HepG2 (cell line): ENCODE results near the gene CHN2. TPM values are rescaled to one million over a fixed set of nuclear protein-coding genes. Genes with fewer than 3 reads are reported as not detected.

Experiments
- AHR ChIP-seq: IDR thresholded peaks from 2 replicates; pipeline ENCODE4 v1.6.1; 2018; ENCODE audit warnings: missing genetic modification reagents, missing compliant biosample characterization
- ARID2 ChIP-seq: sonication (generic); formaldehyde crosslinking; IDR thresholded peaks from 2 replicates; pipeline ENCODE4 v1.8.1; 2022; ENCODE audit warnings: mild to moderate bottlenecking, missing genetic modification reagents, borderline replicate concordance
- HMG20A ChIP-seq: IDR thresholded peaks from 2 replicates; pipeline ENCODE4 v1.6.1; 2016; ENCODE audit warnings: borderline replicate concordance
- JUND ChIP-seq: sonication (generic); formaldehyde crosslinking; IDR thresholded peaks from 2 replicates; pipeline ENCODE4 v1.8.0; 2022; ENCODE audit warnings: mild to moderate bottlenecking, missing genetic modification reagents
- TAF1 ChIP-seq: sonication (generic); formaldehyde crosslinking; IDR thresholded peaks from 2 replicates; pipeline ENCODE4 v1.4.0; 2020; ENCODE audit warnings: missing genetic modification reagents
- TP53 ChIP-seq: sonication (generic); formaldehyde crosslinking; conservative IDR thresholded peaks from 2 replicates; pipeline ENCODE4 v1.4.0; 2020; ENCODE audit warnings: missing genetic modification reagents
- polyA plus RNA-seq, 8 experiments: library from polyadenylated mRNA; depleted of rRNA in 3 of 8; stranded (reverse) in 7 of 8; unstranded in 1 of 8; fragments of >200 nt; fragmentation: Illumina TruSeq in 4 of 8; extraction: Trizol in 4 of 8; gene quantifications; 2 replicates each; pipeline versions ENCODE4 v1.2.1 to v1.2.3, GENCODE V29; 2011 to 2016; ENCODE audit warnings: low read depth in 4 of 8, missing spikeins in 1 of 8, mixed read lengths in 1 of 8; ENCODE audit not compliant: insufficient read depth in 1 of 8
- total RNA-seq, 5 experiments: library from RNA; depleted of rRNA; stranded (reverse); fragments of >200 nt; fragmentation: Illumina TruSeq; extraction: Trizol; gene quantifications; 2 replicates each; pipeline ENCODE4 v1.2.3, GENCODE V29; 2016; ENCODE audit warnings: low read depth in 1 of 5
- TF ChIP-seq, protein P1 (sequence below): sonication (generic); formaldehyde crosslinking; IDR thresholded peaks from 2 replicates; pipeline ENCODE4 v1.5.1; 2020; ENCODE audit warnings: mild to moderate bottlenecking, missing genetic modification reagents, borderline replicate concordance

CHN2 gene
- total and polyA plus RNA-seq, 2 of the 13 experiments (the other 11 are each of a cell fraction or from before 2014, with no cell fraction given), result 23.5 to 30.5 TPM

DNA sequence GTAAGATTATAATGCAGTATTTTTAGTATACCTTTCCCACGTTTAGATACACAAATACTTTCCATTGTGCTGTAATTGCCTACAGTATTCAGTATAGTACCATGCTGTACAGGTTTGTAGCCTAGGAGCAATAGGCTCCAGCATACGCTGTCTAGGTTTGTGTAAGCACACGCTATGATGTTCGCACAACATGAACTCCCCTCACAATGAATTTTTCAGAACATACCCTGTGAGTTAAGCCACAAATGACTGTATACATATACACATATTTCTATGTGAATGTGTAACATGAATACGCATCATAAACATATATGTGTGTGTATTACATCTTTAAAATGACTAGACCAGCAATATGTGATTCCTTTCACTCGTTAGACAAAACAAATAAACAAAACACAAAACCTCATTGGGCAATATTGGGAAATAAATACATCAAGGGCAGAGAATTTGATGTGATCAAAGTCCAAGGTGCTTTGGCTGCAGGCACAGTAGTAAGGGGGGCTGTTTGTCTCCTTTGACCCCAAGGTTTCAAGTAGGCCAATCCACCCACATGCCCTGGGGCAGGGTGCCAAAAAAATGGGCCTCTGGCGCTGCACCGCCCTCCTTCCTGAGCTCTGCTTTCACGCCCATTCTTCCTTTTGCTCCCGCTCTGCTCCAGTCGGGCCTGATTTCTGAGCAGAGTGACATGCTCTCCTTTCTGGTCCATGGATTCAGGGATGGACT is 33.9 kb downstream of the CHN2 start (continued):
- TF ChIP-seq, protein P1, sequence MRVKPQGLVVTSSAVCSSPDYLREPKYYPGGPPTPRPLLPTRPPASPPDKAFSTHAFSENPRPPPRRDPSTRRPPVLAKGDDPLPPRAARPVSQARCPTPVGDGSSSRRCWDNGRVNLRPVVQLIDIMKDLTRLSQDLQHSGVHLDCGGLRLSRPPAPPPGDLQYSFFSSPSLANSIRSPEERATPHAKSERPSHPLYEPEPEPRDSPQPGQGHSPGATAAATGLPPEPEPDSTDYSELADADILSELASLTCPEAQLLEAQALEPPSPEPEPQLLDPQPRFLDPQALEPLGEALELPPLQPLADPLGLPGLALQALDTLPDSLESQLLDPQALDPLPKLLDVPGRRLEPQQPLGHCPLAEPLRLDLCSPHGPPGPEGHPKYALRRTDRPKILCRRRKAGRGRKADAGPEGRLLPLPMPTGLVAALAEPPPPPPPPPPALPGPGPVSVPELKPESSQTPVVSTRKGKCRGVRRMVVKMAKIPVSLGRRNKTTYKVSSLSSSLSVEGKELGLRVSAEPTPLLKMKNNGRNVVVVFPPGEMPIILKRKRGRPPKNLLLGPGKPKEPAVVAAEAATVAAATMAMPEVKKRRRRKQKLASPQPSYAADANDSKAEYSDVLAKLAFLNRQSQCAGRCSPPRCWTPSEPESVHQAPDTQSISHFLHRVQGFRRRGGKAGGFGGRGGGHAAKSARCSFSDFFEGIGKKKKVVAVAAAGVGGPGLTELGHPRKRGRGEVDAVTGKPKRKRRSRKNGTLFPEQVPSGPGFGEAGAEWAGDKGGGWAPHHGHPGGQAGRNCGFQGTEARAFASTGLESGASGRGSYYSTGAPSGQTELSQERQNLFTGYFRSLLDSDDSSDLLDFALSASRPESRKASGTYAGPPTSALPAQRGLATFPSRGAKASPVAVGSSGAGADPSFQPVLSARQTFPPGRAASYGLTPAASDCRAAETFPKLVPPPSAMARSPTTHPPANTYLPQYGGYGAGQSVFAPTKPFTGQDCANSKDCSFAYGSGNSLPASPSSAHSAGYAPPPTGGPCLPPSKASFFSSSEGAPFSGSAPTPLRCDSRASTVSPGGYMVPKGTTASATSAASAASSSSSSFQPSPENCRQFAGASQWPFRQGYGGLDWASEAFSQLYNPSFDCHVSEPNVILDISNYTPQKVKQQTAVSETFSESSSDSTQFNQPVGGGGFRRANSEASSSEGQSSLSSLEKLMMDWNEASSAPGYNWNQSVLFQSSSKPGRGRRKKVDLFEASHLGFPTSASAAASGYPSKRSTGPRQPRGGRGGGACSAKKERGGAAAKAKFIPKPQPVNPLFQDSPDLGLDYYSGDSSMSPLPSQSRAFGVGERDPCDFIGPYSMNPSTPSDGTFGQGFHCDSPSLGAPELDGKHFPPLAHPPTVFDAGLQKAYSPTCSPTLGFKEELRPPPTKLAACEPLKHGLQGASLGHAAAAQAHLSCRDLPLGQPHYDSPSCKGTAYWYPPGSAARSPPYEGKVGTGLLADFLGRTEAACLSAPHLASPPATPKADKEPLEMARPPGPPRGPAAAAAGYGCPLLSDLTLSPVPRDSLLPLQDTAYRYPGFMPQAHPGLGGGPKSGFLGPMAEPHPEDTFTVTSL (CRISPR knock-in tag), result peak; percentile 92
- TF ChIP-seq JUND (CRISPR knock-in tag) (peak; percentile 18; the same call in 1 of the 2 replicates), TAF1 (CRISPR knock-in tag) (peak; percentile 15; the same call in 1 of the 2 replicates), TP53 (CRISPR knock-in tag) (no peak), AHR (no peak), HMG20A (CRISPR knock-in tag) (peak; percentile 81), ARID2 (CRISPR knock-in tag) (0 out of 2 replicates have a peak, but pooled peaks have one; percentile 29)
- TF ChIP-seq, all 625 proteins: peak for 183
